HUES64 (cell line): ENCODE results near the gene GDPGP1.
A peak's percentile ranks its signal among the peaks of the same experiment; 100 is the strongest.

Experiments
- H3K27ac ChIP-seq: 2 replicates; pipeline ENCODE4 v1.7.0; 2013; ENCODE audit warnings: low read depth, low read length, inconsistent platforms
- H3K27me3 ChIP-seq: 2 replicates; pipeline ENCODE4 v1.6.1; 2013; ENCODE audit warnings: mild to moderate bottlenecking, low read length; ENCODE audit not compliant: insufficient read depth
- H3K36me3 ChIP-seq: 2 replicates; pipeline ENCODE4 v1.6.1; 2013; ENCODE audit warnings: mild to moderate bottlenecking, low read length; ENCODE audit not compliant: insufficient read depth
- H3K4me1 ChIP-seq: 2 replicates; pipeline ENCODE4 v1.6.1; 2013; ENCODE audit warnings: mild to moderate bottlenecking, low read length, moderate library complexity; ENCODE audit not compliant: insufficient read depth
- H3K4me3 ChIP-seq: 2 replicates; pipeline ENCODE4 v1.5.1; 2013; ENCODE audit warnings: mild to moderate bottlenecking, low read length, moderate library complexity
- H3K9ac ChIP-seq: 2 replicates; pipeline ENCODE4 v1.6.1; 2013; ENCODE audit warnings: mild to moderate bottlenecking, low read depth, low read length
- H3K9me3 ChIP-seq: 2 replicates; pipeline ENCODE4 v1.6.1; 2013; ENCODE audit warnings: low read depth, low read length; ENCODE audit not compliant: insufficient read depth
- WGBS: fragments of 150-250, 120-280 bp; methylation state at CpG from one replicate; pipeline ENCODE4 v1.1.7; 2013; ENCODE audit warnings: missing lambda C conversion rate; 5-methylcytosine and 5-hydroxymethylcytosine counted together

The GDPGP1 gene

GRCh38 chr15:90191794-90192509 lies 42.1 kb upstream of the GDPGP1 start:
- Histone ChIP-seq H3K4me3 (no peak overlapping the region), H3K9ac (no peak overlapping the region), H3K4me1 (peaks cover 5% of the 10 kb centered on the region; the same call in 1 of the 2 replicates), H3K27ac (no peak overlapping the region), H3K9me3 (no peaks in the 10 kb centered on the region), H3K27me3 (no peaks in the 10 kb centered on the region), H3K36me3 (no peaks in the 10 kb centered on the region)
- 88% methylated on average over 7 of the region's 7 CpGs for WGBS

GRCh38 chr15:90192961-90193786 lies 40.8 kb upstream of the GDPGP1 start:
- WGBS: 94% methylated on average over 16 of the region's 16 CpGs
- H3K27ac ChIP-seq: no peak overlapping the region

GRCh38 chr15:90194655-90195054 lies 39.4 kb upstream of the GDPGP1 start:
- 100% methylated on average over 2 of the region's 2 CpGs for WGBS
- no peaks in the 10 kb centered on the region for H3K27me3 ChIP-seq
- H3K9ac ChIP-seq: no peak overlapping the region
- H3K9me3 ChIP-seq: no peaks in the 10 kb centered on the region
- H3K27ac ChIP-seq: no peak overlapping the region
- H3K36me3 ChIP-seq: no peaks in the 10 kb centered on the region
- peaks cover 5% of the 10 kb centered on the region; the same call in 1 of the 2 replicates for H3K4me1 ChIP-seq
- no peak overlapping the region for H3K4me3 ChIP-seq

More at GRCh38 chr15:90192961-90193786, 40.8 kb upstream of the GDPGP1 start:
- Histone ChIP-seq H3K36me3 (no peaks in the 10 kb centered on the region), H3K4me3 (no peak overlapping the region), H3K9ac (no peak overlapping the region), H3K9me3 (no peaks in the 10 kb centered on the region), H3K4me1 (peaks cover 5% of the 10 kb centered on the region; the same call in 1 of the 2 replicates), H3K27me3 (no peaks in the 10 kb centered on the region)

- 12% methylated on average over 24 of the region's 24 CpGs for WGBS
- no peaks in the 10 kb centered on the region for H3K27me3 ChIP-seq
- H3K36me3 ChIP-seq: no peaks in the 10 kb centered on the region
- peak overlapping the region; percentile 48 for H3K27ac ChIP-seq
- H3K9me3 ChIP-seq: no peaks in the 10 kb centered on the region
- H3K4me1 ChIP-seq: peaks cover 14% of the 10 kb centered on the region
- peak overlapping the region; percentile 66 for H3K9ac ChIP-seq
- peak overlapping the region; percentile 93 for H3K4me3 ChIP-seq
These were observed 33.4 kb upstream of the GDPGP1 start for GRCh38 chr15:90200534-90201129.

GRCh38 chr15:90201130-90201943 lies 32.7 kb upstream of the GDPGP1 start, which contains the start of gene SEMA4B:
SEMA4B (plus strand) TSS chr15:90201330; CDS start chr15:90201579, 249 bp downstream.
- no peaks in the 10 kb centered on the region for H3K9me3 ChIP-seq
- peak within 1 kb of the TSS; percentile 93 for H3K4me3 ChIP-seq
- H3K9ac ChIP-seq: peak within 1 kb of the TSS; percentile 87
- peak within 1 kb of the TSS; percentile 77 for H3K27ac ChIP-seq
- no peaks in the 10 kb centered on the region for H3K27me3 ChIP-seq
- H3K36me3 ChIP-seq: no peaks in the 10 kb centered on the region
- whole genome bisulfite sequencing: under 1% methylated on average over 88 of the region's 88 CpGs
- H3K4me1 ChIP-seq: peaks cover 14% of the 10 kb centered on the region

GRCh38 chr15:90201944-90202375 lies 32.0 kb upstream of the GDPGP1 start:
- Histone ChIP-seq H3K9me3 (no peaks in the 10 kb centered on the region), H3K27ac (no peak overlapping the region; the same call in 1 of the 2 replicates), H3K4me1 (peaks cover 14% of the 10 kb centered on the region), H3K27me3 (no peaks in the 10 kb centered on the region), H3K36me3 (no peaks in the 10 kb centered on the region), H3K4me3 (peak overlapping the region; percentile 93), H3K9ac (peak overlapping the region; percentile 87)
- WGBS: 1% methylated on average over 25 of the region's 25 CpGs

GRCh38 chr15:90202929-90203328 lies 31.1 kb upstream of the GDPGP1 start:
- Histone ChIP-seq H3K9ac (no peak overlapping the region), H3K27ac (no peak overlapping the region), H3K27me3 (no peaks in the 10 kb centered on the region), H3K4me1 (peaks cover 14% of the 10 kb centered on the region), H3K4me3 (peak overlapping the region; percentile 93), H3K36me3 (no peaks in the 10 kb centered on the region), H3K9me3 (no peaks in the 10 kb centered on the region)
- 91% methylated on average over 4 of the region's 4 CpGs for WGBS

GRCh38 chr15:90203473-90203872 lies 30.5 kb upstream of the GDPGP1 start:
- Histone ChIP-seq H3K9ac (no peak overlapping the region), H3K4me1 (peaks cover 14% of the 10 kb centered on the region), H3K36me3 (no peaks in the 10 kb centered on the region), H3K27ac (no peak overlapping the region), H3K4me3 (no peak overlapping the region), H3K27me3 (no peaks in the 10 kb centered on the region), H3K9me3 (no peaks in the 10 kb centered on the region)
- 94% methylated on average over 7 of the region's 7 CpGs for WGBS

GRCh38 chr15:90203922-90204321 lies 30.1 kb upstream of the GDPGP1 start:
- no peaks in the 10 kb centered on the region for H3K36me3 ChIP-seq
- H3K9me3 ChIP-seq: no peaks in the 10 kb centered on the region
- H3K4me3 ChIP-seq: no peak overlapping the region
- H3K9ac ChIP-seq: no peak overlapping the region
- peaks cover 14% of the 10 kb centered on the region for H3K4me1 ChIP-seq
- H3K27me3 ChIP-seq: no peaks in the 10 kb centered on the region
- H3K27ac ChIP-seq: no peak overlapping the region
- WGBS: 92% methylated on average over 8 of the region's 8 CpGs

- no peak overlapping the region for H3K9ac ChIP-seq
- no peaks in the 10 kb centered on the region; the same call in 1 of the 2 replicates for H3K36me3 ChIP-seq
- H3K27ac ChIP-seq: no peak overlapping the region
- peaks cover 13% of the 10 kb centered on the region for H3K4me1 ChIP-seq
- H3K9me3 ChIP-seq: no peaks in the 10 kb centered on the region
- no peaks in the 10 kb centered on the region for H3K27me3 ChIP-seq
- no peak overlapping the region for H3K4me3 ChIP-seq
- WGBS: 95% methylated on average over 10 of the region's 10 CpGs
These were observed 28.8 kb upstream of the GDPGP1 start for GRCh38 chr15:90205050-90205848.
